Raji (cell line): ENCODE results near the gene GSPT1.
A peak's percentile ranks its signal among the peaks of the same experiment; 100 is the strongest.
"Not testable (repeated sequence)": the region's sequence is repeated elsewhere in the genome, so short reads cannot be mapped to it uniquely, and the experiment has no call there.

Experiments used
- POLR2A ChIP-seq: IDR thresholded peaks from 2 replicates; pipeline ENCODE4 v1.6.1; 2011; ENCODE audit warnings: low read depth, low read length, control low read depth; ENCODE audit not compliant: insufficient read depth

Gene GSPT1

DNA sequence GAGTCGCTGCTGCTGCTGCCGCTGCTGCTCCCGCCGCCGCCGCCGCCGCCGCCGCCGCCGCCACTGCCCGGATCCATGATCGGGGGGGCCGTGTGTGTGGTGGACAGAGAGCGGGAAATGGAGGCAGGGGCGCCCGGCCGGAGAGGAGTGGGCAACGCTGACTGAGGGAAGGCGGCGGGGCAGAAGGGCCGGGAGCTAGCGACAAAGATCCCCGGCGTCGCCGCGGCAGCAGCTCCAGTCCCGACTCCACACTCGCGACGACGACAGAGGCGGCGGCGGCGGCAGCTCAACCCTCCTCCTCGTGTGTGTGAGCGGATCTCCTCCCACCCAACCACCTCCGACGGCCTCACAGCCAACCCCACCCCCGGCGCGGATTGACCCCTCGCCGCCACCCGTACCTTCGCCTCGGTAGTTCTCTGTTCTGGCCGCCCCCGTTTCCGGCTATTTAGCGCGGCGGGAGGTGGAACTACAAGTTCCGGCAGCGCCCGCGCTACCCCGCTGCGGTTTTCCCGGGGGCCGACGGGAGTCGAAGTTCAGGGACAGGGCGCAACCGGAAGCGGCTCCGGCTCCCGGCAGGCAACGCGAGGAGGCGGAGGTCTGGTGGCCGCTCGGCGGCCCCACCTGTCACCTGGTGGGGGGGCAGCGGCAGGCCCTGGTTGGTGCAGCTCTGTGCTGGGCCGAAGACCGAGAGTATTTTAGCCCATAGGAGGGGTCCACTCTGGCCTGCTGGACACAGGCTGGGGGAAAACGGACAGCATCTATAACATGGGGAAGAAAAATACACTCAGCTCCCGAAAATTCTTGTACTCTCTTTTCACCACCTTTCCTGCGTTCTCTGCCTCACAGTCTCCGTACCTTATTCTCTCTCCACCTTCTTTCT, at the start of gene GSPT1:
GSPT1 (minus strand) TSS at position 313 of the 880 bp plus-strand sequence; CDS start at position 77, 236 bp downstream.
- peak; percentile 96 for TF ChIP-seq POLR2A

DNA sequence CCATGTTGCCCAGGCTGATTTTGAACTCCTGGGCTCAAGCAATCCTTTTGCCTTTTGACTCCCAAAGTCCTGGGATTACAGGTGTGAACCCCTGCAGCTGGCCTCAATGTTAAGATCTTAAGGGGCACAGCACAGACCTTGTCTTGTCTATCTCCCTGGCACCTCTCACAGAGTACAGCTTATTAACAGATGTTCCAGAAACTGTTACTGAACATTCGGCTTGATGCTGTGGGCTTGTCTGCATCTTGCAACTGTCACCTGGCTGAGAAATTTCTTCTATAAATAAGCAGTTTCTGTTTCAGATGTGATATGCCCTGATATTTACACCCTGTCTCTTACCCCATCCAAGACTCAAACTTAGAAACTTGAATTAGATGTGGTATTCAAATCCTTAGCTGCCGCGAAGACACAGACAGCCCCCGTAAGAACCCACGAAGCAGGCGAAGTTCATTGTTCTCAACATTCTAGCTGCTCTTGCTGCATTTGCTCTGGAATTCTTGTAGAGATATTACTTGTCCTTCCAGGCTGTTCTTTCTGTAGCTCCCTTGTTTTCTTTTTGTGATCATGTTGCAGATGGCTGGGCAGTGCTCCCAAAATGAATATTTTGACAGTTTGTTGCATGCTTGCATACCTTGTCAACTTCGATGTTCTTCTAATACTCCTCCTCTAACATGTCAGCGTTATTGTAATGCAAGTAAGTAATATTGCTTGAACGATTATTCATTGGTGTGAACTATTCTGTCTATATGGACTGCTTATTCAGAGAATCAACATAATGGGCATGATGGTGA, 49.2 kb upstream of the GSPT1 start, which contains the start of gene TNFRSF17:
TNFRSF17 (plus strand) TSS at position 450 of the 791 bp plus-strand sequence; CDS start at position 565, 115 bp downstream.
- TF ChIP-seq POLR2A, result peak; percentile 22; the same call in 1 of the 2 replicates

- no peak for TF ChIP-seq POLR2A
Measured at GRCh38 chr16:11963706-11964105, 48.0 kb upstream of the GSPT1 start.

DNA sequence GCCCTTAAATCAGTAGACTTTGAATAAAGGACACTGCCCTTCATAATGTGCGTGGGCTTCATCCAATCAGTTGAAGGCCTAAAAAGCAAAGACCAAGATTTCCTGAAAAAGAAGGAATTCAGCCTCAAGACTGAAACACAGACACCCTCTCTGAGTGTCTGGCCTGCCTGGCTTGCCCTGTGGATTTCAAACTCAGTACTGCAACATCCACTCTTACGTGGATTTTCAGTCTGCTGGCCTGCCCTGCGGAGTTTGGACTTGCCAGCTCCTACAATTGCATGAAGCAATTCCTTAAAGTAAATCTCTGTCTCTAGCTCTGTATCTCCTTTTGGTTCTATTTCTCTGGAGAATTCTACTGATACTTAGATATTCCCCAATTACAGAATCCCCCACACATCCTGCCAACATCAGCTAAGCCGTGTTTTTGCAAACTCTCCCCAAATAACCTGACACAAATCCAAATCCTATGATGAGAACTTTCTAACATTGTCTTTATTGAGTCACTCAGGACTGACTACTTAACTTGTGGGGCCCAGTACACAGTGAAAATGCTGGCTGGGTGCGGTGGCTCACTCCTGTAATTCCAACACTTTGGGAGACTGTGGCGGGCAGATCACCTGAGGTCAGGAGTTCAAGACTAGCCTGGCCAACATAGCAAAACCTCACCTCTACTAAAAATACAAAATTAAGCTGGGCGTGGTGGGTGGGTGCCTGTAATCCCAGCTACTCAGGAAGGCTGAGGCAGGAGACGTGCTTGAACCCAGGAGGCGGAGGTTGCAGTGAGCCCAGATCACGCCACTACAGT, 42.0 kb upstream of the GSPT1 start:
- no peak for TF ChIP-seq POLR2A

DNA sequence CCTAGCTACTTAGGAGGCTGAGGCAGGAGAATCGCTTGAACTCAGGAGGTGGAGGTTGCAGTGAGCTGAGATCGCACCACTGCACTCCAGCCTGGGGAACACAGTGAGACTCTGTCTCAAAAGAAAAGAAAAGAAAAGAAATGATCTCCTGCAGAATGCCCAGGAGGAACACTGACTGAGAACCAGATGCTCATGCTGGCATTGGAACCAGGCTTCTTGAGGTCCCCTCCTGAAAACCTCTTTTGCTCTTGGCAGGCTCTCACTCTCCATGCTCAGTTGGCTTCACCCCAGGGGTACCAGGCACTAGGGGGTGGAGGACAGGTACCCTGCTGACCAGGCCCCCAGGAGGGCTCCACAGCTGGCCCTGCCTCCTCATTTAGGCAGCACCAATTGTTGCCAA, 40.8 kb upstream of the GSPT1 start:
- no peak for TF ChIP-seq POLR2A

DNA sequence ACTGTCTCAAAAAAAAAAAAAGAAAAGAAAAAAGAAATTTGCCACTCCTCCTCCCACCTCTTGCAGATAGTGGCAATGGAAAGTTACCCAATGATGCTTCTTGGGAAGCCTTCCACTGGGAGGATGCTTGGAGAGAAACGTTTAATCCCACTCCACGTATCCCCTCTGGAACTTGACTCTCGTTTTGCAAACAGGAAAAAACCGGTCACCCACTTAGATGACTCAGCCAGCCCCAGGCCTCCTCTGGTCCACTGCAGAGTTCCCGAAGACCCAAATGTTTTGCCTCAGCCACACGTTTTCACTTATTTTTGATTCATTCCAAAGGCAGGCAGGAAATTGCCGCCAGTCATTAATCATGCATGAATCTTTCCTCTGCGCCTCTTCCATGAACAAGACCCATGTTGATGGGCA, 40.0 kb upstream of the GSPT1 start:
- no peak for TF ChIP-seq POLR2A

- TF ChIP-seq POLR2A, result no peak
Measured at GRCh38 chr16:11950388-11950787, 34.6 kb upstream of the GSPT1 start.

DNA sequence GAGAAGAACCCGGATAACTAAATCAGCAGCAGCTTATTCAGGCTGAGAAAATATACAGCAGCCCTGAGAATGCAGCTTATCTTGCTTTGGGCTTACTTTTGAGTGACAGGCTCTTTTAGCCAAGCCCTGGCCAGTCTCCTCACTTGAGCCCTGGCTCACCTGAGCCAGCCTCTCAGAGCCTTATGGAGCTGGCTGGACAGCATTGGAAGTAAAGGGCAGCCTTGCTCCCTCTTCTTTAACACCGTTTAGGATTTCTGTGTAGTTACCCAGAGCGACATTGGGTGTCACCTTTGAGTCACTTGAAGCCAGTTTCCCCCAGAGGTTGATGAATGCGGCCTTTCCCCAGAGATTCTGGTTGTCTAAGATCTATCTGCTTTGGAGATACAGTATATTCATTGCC, 33.8 kb upstream of the GSPT1 start:
- no peak for TF ChIP-seq POLR2A

DNA sequence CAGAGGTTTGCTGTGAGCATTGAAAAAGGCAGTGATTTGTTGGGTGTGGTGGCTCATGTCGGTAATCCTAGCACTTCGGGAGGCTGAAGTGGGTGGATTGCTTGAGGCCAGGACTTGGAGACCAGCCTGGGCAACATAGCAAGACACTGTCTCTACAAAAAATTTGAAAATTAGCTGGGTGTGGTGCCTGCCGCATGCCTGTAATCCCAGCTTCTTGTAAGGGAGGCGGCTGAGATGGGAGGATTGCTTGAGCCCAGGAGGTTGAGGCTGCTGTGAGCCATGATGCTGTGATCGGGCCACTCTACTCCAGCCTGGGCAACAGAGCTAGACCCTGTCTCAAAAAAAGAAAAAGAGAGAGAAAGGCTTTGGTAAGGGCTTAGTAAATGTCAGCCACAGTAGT, 33.1 kb upstream of the GSPT1 start:
- no peak for TF ChIP-seq POLR2A

DNA sequence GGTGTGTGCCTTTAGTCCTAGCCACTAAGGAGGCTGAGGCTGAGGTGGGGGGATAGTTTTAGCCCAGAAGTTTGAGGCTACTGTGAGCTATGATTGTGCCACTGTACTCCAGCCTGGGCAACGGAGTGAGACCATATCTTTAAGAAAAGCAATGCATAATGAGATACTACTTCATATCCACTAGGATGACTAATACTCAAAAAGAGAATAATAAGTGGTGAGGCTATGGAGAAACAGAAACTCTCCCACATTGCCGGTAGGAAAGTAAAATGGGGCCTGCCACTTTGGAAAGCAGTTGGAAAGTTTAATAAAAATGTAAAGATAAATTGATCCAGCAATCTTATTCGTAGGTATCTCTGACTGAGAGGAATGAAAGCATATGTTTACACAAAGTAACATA, 30.7 kb upstream of the GSPT1 start:
- TF ChIP-seq POLR2A, result no peak

DNA sequence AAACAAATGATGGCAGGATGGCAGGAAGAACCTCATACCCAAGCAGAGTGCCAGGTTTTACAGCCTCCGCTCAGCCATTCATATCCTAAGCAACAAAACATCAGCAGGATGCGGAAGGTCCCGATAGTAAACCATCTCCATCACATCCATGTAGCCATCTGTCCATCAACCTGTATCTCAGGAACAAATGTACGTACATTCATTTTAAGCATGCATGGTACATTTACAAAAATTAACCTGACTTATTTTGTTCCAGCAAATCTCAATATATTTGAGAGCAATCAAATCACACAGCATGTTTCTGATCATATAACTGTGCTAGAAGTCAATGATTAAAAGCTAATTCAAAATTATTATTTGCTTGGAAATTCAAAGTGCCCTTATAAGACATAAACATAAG, 26.2 kb upstream of the GSPT1 start, which contains the start of gene NPIPB2:
NPIPB2 (minus strand) TSS at position 101 of the 400 bp plus-strand sequence; CDS start at position 101, 0 bp downstream.
- not testable (repeated sequence) for TF ChIP-seq POLR2A

DNA sequence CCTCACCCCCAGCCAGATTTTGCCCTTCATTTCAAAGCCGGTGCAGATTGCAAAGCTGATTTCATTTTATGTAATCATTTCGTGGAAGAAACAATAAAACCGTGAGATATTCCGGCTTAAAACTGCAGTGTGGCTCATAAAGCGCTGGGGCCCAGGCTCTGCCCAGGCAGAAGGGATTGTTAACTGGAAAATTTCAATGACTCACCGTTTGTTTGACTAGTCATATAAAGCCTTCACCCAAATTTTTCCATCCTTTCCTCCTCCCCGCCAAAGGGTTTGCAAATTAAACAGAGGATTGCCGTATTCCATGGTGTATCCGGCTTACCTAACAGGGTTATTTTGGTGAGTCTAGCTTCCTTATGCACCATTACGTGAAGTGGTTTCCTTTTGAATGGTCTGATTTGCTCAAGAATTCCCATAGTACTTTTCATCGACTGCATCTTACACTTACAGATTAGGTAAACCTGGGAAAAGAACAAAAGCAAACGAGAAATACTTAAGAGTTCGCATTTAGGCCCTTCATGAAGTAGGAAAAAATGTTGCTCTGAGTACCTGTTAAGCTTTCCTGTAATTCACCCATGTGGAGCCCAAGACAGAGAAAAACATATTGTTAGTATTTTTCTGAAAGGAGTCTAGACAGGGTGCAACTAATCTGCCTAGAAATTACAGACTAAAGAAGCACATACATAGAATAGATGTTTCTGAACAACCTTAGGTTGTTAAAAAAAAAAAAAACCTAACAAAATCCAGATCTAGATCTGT, 949 bp upstream of the GSPT1 start:
- TF ChIP-seq POLR2A, result no peak

DNA sequence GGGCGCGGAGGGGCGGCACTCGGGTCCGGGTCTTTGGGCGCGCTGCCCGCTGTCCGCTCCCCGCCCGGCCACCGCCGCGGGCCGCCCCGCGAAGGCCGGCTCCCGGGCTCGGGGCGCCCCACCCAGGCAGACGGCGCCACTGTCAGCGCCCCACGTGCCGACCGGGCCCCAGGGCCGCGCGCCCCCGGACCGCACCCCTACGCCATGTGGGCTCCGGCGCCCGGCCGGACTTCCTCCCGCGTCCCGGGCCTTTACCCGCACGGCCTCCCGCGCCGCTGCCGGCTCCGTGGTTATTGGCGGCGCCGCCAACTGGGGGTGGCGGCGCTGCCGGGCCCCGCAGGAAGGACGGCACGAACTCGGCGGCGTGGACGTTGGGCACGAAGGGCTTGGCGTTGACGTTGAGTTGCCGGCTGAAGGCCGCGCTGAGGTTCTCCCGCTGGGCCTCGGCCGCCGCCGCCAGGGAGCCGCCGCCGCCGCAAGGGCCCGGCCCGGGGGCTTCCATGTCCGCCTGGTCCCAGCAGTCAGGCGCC, 577 bp downstream of the GSPT1 start:
- TF ChIP-seq POLR2A, result no peak

- no peak; the same call in 1 of the 2 replicates for TF ChIP-seq POLR2A
Measured at GRCh38 chr16:11914210-11915113, 1.3 kb downstream of the GSPT1 start.
